DMS53 (cell line): Measurements from ENCODE around the gene VCL.
"Not testable (repeated sequence)": the region's sequence is repeated elsewhere in the genome, so short reads cannot be mapped to it uniquely, and the experiment has no call there.

ENCODE experiments used
- DNase-seq: peaks from one replicate; lab custom pipeline; 2025; lab: John Stamatoyannopoulos, UW

The VCL gene

DNA sequence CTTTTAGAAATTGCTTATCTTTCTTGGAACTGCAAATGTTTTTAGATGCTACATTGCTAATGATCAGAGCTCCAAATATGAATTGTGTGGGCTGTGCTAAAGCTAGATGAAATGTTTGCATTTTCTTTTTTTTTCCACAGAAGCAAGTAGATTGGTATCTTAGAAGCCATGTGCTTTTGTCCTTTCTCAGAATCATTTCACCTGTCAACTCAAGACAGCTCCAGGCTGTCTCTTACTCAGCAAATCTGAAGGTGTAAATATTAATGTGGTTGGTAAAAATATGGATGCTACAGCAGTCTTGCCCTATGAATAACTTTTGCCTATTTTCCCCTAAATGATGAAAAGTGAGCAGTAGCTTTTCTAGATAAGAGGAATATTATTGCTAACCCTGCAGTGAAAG lies 111.5 kb downstream of the VCL start:
- no peak for DNase-seq

DNA sequence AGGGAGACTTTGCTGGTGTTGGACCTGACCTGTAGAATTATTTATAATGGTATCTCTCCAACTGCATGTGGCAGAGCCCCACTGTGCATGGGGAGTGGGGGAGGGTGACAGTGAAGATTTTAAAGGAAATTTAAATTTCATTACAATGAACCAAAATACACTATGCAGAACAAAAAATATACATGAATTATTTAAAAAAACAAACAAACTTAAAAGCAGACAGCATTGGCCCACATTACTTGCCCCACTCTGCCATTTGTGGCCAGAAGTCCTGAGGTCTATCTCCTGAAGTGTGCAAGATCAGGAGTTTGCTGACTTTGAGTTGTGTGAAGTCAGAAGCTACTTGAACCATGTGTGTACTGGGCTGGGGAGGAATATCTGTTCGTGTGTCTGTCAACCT lies 112.2 kb downstream of the VCL start:
- DNase-seq: no peak

DNA sequence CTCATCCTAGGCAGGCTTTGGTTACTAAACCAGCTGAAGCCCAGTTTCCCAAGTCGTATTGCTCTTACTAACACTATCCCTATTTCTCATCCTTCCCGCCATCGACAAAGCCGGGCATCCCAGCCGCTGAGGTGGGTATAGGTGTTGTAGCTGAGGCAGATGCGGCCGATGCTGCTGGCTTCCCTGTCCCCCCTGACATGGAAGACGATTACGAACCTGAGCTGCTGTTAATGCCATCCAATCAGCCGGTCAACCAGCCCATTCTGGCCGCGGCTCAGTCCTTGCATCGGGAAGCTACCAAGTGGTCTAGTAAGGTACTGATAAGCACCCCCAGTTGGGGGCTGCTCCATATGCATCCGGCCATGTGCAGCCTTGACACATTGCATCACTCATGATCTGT lies 113.9 kb downstream of the VCL start:
- DNase-seq: no peak

DNA sequence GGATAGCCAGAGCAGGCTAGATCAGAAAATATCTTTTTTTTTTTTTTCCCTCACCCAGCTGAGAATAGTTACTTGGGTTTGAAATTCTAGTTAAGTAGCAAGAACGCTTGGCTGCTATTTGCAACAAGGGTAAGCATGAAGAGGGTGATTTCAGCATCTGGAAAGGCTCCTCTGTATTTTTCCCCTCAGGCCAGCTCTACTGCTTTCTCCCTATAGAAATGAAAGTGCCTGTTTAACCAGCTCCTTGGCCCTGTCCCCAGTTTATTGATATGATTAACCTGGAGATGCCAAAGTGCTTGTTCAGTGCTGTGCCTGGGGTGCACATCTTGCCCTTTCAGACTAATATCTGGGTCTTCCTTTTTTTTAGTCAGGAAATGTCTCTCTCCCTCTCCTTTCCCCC lies 115.6 kb downstream of the VCL start:
- no peak for DNase-seq

DNA sequence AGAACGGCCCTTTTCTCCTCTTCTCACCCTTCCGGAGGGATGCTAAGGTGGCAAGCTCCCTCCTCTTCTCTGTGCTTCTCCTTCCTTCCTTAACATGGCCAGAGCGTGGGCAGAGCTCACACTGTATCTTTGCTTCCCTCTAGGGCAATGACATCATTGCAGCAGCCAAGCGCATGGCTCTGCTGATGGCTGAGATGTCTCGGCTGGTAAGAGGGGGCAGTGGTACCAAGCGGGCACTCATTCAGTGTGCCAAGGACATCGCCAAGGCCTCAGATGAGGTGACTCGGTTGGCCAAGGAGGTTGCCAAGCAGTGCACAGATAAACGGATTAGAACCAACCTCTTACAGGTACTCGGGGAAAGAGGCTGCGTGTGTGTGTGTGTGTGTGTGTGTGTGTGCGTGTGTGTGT lies 116.1 kb downstream of the VCL start:
- no peak for DNase-seq

DNA sequence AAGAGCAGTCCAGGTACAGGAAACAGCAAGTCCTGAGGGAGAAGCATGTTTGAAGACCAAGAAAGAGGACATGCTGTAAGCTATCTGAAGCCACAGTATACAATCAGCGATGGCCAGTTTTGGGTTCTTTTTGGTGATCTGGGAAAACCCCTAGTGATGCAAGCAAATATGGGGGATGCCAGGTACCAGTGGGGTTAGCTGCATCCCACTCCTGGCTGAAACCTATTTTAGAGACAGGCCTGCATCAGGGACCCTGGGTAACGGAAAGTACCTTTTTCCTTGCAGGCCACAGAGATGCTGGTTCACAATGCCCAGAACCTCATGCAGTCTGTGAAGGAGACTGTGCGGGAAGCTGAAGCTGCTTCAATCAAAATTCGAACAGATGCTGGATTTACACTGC lies 119.8 kb downstream of the VCL start:
- DNase-seq: no peak

DNA sequence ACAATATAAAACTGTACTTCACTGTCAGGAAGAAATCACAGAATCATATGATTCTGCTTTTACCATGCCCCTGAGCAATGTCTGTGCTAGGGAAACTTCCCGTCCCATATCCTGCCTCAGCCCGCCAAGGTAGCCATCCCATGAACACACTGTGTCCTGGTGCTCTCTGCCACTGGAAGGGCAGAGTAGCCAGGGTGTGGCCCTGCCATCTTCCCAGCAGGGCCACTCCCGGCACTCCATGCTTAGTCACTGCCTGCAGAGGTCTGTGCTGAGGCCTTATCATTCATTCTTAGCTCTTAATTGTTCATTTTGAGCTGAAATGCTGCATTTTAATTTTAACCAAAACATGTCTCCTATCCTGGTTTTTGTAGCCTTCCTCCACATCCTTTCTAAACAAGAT lies 120.9 kb downstream of the VCL start:
- no peak for DNase-seq

DNA sequence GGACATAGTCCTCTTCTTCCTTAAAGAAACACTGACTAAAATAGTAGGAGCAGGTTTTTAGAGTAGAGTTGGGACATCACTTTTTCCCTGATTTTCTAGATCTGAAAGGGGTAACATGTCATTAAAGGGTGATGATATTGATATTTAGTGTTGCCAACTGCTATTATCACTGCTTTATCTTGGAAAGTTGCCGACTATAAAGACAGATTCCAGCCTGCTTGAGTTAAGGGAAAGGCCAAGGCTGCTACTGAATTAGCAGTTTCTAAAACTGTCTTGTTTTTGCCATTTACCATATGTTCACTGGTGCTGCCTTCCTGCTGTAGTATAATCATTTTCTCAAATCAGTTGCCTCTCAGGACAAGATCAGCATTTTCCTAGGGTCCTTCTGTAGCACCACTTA lies 123.0 kb downstream of the VCL start:
- DNase-seq: no peak

DNA sequence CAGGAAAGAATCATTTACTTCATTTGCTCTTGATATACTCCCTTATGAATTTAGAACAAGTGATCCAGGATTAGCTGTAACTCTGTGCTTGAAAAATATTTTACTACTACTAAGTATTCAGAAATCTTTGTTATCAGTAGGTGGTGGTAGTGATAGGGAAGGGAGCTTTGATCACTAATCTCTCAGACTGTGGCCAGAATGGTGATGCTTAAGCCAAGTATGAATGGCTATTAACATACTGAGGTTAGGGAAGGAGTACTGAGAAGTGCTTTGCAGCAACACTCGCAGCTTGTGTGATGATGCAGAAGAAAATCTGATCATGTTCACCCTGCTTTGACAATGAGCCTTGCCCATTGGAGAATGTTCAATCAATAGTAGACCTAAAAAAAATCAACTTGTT lies 123.5 kb downstream of the VCL start:
- DNase-seq: no peak

DNA sequence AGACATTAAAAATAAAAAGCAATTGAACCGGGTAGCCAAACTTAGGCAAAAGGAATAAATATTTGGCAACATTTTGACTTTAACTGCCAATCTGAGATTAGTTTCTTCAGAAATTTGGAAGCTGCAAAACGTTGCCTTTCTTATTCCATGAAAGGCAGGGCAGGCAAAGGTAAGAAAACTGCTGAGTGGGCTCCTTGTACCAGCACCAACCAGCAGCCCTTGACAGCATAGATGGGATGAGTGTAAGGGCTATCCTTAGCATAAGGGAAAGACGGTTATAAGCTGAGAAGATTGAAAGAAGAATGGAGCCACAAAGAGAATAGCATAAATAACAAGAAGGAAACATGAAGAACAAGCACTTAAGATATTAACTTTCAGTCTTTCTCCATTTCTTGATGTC lies 124.1 kb downstream of the VCL start:
- DNase-seq: no peak

DNA sequence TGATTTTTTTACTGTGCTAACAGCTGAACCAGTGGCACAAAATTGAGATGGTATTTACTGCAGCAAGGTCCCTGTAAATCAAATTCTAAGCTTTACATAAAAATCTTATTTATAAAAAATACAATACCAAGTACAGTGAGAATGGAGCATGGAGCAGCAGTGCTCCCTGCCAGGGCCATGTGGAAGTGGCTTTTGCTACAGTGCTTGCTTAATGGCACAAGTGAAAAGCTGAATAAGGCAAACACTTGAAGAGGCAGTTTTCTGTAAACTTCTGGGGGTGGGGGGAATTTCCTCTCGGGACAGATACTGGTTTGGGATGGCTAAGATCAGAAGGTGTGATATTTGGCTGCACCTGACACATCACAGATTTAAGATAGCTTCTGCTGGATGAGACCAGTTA lies 125.2 kb downstream of the VCL start:
- no peak for DNase-seq

DNA sequence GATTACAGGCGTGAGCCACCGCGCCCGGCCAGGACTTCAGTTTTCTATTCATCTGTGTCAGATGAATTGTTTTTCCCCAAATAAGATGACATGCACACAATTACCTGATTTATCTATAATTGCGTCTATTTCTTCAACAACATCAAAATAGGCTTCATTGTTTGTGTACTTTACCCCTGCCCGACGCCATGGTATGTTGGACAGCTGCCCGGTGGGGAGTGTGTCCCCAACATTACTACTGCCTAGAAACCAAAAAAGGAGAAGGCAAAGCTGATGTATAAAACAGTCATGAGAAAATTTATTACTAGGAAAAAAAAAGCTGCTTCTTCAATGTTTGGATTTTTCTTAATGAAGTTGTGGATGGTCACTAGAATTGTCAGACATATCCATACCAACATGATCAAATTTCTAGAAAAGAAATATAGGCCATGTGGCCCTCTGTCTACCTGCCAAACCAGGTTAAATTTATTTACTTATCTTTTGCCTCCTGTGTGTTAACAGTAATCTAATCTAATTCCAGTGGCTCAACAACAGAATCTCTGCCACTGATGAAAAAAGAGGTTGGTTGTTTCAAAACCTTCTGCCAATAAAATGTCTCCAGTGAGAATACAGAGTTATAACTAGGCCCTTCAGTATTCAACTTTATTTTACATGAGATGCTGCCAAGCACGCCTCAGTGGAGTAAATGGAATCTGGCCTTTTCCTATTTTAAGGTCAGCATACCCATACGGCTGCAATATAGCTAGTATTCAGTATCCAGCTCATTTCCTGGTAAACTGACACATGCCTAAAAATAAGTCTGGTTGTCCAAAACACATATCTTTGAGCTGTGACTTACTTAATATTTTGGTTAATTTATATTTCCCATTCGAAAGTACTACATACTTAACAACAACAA lies 136.3 kb downstream of the VCL start:
- no peak for DNase-seq

DNA sequence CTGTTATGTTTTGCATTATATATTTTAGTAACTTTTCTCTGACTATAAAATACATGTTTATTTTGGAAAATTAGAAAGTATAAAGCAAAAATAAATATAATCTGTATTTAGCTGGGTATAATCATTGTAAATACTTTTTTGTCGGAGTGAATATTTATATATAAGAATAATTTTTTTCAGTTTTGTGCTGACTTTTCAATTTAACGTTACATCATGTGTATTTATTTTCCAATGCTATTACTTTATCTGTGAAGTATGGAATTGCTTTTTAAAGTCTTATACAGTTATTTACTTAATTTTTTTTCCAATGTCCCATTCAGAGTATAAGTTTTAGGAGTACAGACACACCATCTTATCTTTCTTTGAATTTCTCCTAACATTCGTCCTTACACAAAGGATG lies 137.5 kb downstream of the VCL start:
- no peak for DNase-seq

DNA sequence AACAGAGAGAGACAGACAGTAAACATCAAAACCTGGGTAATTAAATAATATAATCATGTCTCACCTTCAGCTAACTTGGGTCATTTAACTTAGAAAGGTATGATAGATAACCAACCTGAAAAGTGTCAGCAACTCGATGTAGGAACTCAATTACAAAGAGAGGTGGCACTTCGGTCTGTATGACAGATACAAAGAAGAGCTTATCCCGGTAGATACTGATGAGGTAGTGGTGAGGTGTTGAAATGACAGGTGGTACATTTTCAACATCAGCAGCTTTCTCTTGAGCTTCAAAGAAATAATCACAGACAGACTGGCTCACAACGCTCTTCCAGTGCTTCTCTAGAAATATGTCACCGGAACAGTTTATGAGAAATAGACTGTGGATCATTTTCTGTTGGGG lies 140.1 kb downstream of the VCL start:
- no peak for DNase-seq

DNA sequence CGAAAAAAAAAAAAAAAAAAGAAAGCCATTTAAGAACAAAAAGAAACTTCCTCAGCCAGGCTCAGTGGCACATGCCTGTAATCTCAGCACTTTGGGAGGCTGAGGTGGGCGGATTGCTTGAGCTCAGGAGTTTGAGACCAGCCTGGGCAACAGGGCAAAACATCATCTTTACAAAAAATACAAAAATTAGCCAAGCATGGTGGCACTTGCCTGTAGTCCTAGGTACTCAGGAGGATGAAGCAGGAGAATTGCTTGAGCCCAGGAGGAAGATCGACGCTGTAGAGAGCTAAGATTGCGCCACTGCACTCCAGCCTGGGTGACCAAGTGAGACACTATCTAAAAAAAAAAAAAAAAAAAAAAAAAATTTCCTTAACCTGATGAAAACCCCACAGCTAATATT lies 140.7 kb downstream of the VCL start:
- not testable (repeated sequence) for DNase-seq

DNA sequence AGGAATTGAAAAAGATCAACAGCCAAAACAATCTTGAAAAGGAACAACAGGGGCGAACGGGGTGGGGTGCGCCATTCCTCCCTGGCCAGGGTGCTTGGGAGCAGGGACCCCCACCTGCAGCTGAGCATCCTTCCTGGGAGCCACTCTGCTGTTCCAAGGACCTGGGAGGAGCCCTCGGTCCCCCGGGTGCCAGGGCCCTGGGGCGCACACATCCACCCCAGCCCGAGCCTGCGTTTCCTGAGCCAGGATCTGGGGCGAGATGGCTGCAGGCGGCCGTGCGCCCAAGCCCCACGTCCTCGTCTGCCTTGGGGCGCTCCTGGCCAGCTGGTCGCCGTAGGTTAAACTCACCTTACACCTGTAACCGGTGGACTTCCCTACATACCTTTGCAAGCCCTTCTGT lies 142.1 kb downstream of the VCL start:
- DNase-seq: no peak

DNA sequence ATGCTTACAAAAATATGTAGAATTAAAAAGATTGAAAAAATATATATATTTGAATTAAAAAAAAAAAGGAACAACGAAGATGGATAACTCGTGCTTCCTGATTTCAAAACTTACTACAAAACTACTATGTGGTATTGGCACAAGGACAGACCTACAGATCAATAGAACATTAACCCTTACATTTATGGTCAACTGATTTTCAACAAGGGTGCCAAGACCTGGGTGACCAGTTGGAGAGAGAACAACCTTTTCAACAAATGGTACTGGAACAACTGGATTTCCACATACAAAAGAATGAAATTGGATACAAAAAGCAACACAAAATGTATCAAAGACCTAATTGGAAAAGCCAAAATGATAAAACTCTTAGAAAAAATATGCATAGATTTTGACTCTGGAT lies 142.6 kb downstream of the VCL start:
- no peak for DNase-seq

DNA sequence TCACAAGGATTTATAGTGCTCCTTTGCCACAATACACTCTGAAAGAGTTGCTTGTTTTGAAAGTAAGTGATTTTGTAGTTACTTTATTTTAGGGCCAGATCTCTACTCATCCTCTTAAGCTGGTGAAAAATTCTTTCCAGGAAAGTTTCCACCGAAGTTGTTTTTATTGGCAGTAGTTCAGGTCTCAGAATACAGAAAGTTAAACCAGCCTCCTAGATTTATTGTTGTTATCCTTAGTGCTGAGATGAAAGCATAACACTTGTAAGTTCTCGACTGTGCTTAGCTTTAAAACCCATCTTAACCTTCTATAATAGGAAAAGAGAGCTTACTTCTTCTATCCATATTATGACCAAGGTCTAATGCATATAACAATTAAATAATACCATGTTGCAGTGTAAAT lies 147.2 kb downstream of the VCL start:
- no peak for DNase-seq

DNA sequence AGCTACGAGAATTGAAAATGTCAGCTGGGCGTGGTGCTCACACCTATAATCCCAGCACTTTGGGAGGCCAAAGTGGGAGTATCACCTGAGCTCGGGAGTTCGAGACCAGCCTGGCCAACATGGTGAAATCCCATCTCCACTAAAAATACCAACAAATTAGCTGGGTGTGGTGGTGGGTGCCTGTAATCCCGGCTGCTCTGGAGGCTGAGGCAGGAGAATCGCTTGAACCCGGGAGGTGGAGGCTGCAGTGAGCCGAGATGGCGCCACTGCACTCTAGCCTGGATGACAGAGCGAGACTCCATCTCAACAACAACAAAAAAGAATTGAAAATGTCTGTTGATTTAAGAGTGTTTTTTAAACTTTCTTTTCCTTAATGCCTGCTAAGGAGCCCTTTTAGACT lies 149.1 kb downstream of the VCL start:
- DNase-seq: not testable (repeated sequence)

DNA sequence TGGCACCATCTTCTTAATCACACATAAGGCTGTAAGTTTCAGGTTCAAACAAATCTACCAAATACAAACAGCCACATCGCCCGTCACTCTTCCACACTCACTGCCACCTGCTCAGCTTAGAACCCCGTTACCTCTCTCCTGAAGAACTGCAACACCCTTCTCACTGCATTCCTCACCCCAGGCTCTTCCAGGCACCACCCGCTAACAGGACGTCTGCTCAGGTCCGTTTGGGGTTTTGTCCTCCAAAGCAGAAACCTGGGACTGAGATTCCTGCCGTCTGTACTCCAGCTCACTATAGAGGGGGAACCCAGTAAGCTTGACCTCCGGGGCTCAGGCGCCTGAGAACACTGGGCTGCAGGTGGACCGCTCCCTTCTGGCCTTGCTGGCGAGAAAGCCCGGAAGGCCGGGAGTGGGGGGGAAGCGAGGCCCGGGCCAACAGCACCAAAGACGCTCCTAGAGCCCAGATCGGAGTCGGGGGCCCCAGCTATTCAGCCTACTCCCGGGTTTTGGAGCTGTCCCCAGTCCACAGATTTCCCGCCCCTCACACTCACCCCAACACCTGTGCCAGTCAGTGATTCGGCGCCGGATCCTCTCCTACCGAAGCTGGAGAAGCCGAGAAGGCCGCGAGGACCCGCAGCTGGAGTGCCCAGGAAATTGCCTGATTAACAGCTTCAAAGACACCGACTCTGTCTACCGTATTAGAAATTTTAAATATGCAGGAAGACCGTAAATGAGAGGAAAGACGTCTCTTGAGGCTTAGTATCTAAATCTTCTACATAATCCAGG lies 152.5 kb downstream of the VCL start, which contains the start of gene AP3M1:
AP3M1 (minus strand) TSS at position 625 of the 786 bp plus-strand sequence. CDS start 12,449 bp downstream, outside the sequence.
- DNase-seq: peak; percentile 97

DNA sequence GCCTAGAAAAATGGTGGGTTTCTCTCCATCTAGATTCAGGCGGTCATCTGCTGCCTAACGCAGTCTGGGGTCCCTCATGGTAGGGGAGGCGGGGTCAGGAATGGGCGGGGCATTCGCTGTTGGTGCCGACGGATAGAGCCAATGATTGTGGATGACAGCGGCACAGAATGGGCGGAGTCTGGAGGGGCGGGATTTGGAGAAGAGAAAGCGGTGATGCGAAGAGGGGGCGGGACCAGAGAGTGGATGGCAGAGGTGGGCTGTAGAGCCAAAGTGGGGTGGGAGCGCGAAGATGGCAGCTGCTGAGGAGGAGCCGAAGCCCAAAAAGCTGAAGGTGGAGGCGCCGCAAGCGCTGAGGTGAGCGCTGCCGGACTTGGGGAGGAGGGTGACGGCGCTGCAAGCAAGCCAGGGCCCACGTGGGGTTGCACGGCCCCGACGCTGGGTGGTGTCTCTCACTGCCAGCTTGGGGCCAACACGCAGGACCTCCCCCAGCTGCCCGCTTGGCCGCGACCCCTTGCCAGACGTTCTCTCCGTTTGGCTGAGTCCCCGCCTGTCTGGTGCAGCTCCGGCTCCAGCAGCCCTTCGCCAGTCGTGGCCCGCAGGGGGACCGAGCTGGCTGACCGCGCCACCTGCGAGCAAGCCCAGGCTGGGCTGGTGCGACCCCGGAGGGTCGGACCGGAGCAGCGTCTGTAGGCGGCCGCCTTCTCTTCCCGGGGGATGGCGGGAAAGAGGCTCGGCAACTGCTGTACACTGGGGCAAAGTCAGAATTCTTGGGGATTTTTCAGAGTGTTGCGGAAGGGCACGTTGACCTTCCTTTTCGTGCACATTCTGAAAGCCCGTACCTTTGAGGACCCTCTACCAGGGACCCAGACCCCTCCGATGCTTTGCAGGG lies 153.3 kb downstream of the VCL start, which contains the start of gene ADK:
ADK (plus strand) TSS at position 232 of the 889 bp plus-strand sequence; CDS start at position 290, 58 bp downstream.
- DNase-seq: peak; percentile 98
